H4 (cell line): Measurements from ENCODE around the gene PRKCZ. TPM values are rescaled to one million over a fixed set of nuclear protein-coding genes. Genes with fewer than 3 reads are reported as not detected.
A peak's percentile ranks its signal among the peaks of the same experiment; 100 is the strongest.

Experiments used
- DNase-seq: peaks from one replicate; pipeline ENCODE4 v3.0.0-alpha.2; 2015; ENCODE audit warnings: low spot score
- total RNA-seq: library from RNA; depleted of rRNA; stranded (reverse); fragments of >200 nt; shearing (Covaris generic); gene quantifications from 2 replicates; pipeline ENCODE4 v1.2.3, GENCODE V29; 2014; rRNA removed

The PRKCZ gene
- total RNA-seq, 1 experiment from 2014 or later = 11.4 TPM

- peak; percentile 63 for DNase-seq
These were observed 179.0 kb downstream of the PRKCZ start for GRCh38 chr1:2229037-2229864.

- DNase-seq = no peak
These were observed 179.9 kb downstream of the PRKCZ start for GRCh38 chr1:2229911-2230731.

GRCh38 chr1:2230781-2231531 lies 180.7 kb downstream of the PRKCZ start:
- DNase-seq = no peak

DNA sequence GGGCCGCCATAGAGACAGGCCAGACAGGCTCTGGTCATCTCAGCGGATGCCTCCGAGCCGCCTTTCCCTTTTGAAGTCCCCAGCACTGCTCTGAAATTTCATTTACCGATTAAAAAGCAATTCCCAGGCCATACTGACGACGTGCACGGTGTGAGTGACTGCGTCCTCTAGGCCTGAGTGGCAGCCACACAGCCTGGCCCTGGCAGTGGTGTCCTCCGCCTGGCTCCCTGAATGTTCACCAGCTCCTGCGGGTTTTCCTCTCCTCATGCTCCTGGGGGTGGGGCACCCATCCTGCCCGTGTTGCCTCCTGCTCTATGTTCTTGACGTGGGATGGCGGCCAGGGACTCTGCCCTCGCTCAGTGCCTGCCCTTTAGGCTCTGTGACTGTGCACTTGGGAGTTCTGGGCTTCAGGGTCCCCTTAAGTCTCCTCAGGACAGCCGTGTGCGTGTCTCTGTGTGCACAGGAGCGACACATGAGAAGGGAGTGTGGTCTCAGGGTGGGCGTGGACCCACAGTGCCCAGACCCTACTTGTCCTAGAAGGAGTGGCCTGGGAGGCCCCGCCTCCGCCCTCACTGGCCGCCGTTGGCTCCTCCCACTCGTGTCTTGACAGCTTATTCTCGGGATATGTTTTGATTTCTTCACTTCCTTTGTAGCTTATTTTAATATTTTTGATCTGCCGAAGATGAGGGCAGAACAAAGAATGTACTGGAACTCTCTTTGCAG lies 181.5 kb downstream of the PRKCZ start:
- peak; percentile 54 for DNase-seq

- no peak for DNase-seq
These were observed 182.2 kb downstream of the PRKCZ start for GRCh38 chr1:2232255-2232915.

DNA sequence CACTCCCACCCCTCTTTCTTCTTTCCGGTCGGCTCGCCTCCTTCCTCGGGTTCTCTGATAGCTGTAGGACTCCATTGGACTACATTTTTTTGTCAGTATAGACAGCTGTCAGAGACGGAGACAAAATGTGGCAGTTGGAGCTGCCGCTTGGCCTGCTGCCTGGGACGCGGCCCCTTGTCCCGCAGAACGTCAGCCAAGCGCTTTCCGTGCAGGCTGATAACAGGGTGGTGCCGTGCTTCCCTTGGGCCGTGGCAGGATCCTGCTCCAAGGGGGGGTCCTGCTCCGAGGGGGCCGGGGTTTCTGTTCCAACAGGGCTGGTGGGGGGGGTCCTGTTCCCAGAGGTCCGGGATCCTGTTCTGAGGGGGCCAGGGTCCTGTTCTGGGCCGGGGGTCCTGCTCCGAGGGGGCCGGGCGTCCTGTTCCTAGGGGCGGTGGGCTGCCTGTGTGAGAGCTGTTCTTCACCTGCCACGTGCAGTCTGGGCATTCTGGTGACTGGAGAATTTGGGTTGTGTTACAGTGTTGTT lies 182.8 kb downstream of the PRKCZ start:
- no peak for DNase-seq

DNA sequence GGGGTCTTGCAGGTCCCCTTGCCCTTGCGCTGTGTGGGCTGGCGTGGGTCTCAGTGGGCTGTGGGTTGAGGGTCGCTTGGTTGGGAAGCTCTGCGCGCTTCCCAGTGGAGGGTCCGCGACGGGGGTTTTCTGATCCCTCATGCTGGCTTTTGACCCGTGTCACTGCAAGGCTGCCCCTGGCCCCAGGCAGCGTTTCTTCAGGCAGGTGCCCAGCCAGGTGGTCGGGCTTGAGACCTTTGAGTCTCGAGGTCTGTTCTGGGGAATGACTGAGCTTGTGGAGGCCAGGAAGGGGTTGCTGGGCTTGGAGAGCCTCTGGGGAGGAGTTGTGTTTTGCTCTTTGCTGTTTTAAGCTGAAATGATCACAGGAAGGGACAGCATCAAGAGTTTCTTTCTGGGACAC lies 183.3 kb downstream of the PRKCZ start:
- DNase-seq = no peak

- DNase-seq = peak; percentile 79
These were observed 184.0 kb downstream of the PRKCZ start for GRCh38 chr1:2233997-2234761.

DNA sequence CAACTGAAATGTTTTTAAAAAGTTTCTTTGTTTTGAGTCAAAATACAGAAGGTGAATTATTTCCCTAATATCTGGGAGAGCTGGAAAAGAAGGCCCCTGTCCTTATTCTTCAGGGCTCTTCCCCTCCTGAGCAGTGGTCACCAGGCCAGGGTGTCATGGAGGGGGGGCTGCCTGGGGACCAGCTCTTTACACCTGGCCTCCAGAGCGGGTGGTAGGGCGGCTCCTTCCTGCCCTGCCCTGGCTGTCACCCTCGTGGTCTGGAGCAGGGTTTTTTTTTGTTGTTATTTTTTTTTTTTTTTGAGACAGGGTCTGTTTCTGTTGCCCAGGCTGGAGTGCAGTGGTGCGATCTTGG lies 184.5 kb downstream of the PRKCZ start:
- DNase-seq = no peak

Other genes with a start within 250 kb of the PRKCZ start
- gene GNB1, start 159.3 kb upstream of the PRKCZ start, total RNA-seq = 75.8 and 79.8 TPM in 2 replicates
- gene CALML6, start 135.2 kb upstream of the PRKCZ start, total RNA-seq = not detected in 2 replicates
- 0.29 and 1.3 TPM in 2 replicates for gene TMEM52, start 131.1 kb upstream of the PRKCZ start, total RNA-seq
- gene CFAP74, start 46.6 kb upstream of the PRKCZ start, total RNA-seq = not detected in 2 replicates
- 2.1 TPM in 2 replicates for gene GABRD, start 31.1 kb upstream of the PRKCZ start, total RNA-seq
- gene FAAP20, start 144.4 kb downstream of the PRKCZ start, total RNA-seq = 24.5 and 28.5 TPM in 2 replicates
- 3.3 and 172 TPM in 2 replicates for gene SKI, start 177.9 kb downstream of the PRKCZ start, total RNA-seq